Measurements from ENCODE around the gene ADAMTS17. TPM values are rescaled to one million over a fixed set of nuclear protein-coding genes. Genes with fewer than 3 reads are reported as not detected.

Gene ADAMTS17
- polyA plus RNA-seq, 12 donors: 1.6 to 17.4 (median 5.6) TPM; not detected in 1

- no peak for DNase-seq
Observed at GRCh38 chr15:100112061-100112420, 229.7 kb downstream of the ADAMTS17 start.

GRCh38 chr15:100111125-100112060 is 230.4 kb downstream of the ADAMTS17 start:
- DNase-seq: no peak

DNA sequence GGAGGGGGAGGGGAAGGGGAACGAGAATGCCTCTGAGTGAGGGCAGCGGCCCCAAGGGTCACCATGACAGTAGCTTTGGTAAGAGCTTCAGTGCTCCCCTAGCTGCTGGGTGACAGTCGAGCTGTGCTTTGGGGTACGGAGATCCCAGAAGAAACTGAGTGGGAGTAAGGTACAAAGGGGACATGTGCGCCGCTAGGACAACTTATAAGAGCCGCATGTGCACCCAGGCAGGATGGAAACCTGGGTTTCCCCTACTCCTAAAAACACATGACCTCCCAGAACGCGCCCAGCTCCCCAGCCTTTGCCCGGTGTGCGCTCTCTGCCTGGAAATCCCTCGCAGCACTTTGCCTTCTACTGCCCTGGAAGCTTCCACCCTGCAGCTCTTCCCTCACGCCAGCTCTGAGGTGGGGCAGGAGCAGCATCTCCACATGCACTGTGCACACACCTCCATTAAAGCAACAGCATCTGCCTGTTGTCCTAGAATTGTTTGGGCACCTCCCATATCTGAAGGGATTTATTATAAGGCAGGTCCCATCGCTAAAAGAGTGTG is 232.2 kb downstream of the ADAMTS17 start:
- DNase-seq: no peak

DNA sequence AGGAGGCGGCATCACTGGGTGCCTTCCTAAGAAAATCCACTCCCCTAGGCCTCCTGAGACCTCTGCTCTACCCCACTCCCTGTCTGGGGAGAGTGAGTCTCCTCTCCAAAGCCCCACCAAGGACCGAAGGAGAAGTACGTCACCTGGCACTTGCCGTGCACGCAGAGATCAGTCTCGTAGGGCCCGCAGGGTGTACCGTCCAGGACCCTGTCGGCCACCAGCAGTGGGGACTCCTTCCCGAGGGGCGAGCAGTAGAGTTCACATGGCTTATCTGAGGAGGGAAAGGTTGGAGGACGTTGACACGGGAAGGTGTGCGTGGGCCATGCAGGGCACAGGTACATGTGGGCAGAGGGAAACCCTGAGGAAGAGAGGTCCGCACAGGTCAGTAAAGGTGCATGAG is 232.9 kb downstream of the ADAMTS17 start:
- no peak for DNase-seq

DNA sequence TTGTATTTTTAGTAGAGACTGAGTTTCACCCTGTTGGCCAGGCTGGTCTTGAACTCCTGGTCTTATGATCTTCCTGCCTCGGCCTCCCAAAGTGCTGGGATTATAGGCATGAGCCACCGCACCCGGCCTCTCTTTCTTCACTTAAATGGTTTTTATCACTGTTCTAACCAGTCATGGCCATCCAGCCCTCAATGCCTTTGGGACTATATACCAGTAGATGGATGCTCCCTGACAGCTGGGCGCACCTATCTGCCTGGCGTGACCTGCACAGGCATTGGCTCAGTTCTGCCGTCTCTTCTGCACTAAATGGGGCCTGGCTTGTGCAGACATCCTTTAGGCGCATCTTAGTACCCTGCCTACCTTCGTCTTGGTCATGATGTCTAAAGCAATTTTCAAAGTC is 233.4 kb downstream of the ADAMTS17 start:
- DNase-seq: no peak

- no peak for DNase-seq
Observed at GRCh38 chr15:100107606-100108225, 234.1 kb downstream of the ADAMTS17 start.

DNA sequence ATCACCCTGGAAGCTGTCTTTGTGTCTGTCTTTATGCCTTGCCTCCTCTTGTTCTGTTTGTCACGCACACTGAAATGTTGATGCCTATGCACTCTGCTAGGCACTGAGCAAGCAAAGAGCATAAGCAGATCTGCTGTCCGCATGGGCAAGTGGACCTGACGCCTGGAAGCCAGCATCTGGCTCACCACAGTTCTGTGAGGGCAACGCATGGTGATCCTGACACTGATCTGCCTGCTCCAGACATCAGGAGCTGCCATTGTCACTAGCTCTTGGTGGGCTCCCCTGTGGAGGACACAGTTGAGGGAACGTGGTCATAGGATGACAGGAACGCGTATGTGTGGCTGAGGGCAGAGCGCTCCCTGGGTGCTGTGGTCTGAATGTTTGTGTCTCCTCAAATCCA is 234.6 kb downstream of the ADAMTS17 start:
- no peak for DNase-seq

GRCh38 chr15:100106732-100107131 is 235.0 kb downstream of the ADAMTS17 start:
- DNase-seq: no peak

GRCh38 chr15:100105101-100105500 is 236.7 kb downstream of the ADAMTS17 start:
- no peak for DNase-seq

- no peak for DNase-seq
Observed at GRCh38 chr15:100104245-100104644, 237.5 kb downstream of the ADAMTS17 start.

GRCh38 chr15:100103828-100104227 is 237.9 kb downstream of the ADAMTS17 start:
- DNase-seq: no peak

DNA sequence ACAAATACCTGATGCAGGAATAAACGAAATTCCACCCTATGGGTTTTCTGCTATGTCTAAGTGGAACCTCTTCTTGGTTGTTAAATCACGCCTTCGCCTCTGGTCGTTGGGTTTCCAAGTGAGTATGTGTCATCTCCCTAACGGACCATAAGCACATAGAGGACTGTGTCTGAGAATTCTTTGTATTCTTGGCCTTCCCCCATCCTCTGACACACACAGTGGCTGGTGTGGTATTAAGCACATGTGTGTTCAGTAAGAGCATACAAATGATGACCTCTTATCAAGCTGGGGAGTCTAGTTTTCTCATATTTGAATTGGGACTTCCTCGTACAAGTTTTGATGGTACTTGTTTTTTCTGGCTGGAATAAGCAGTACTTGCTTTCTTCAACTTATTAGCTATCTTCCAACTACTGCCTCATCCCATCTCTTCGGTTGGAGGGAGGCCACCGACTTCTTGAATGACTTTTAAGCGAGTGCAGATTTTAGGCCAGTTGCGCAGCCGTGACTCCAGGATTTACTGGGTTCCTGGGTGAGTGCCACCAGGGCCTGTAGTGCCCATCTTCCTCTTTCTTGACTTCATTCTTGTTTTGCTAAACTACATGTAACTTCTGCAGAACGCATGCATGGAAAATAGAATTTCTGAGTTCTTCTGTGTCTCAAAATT is 240.2 kb downstream of the ADAMTS17 start:
- DNase-seq: no peak

DNA sequence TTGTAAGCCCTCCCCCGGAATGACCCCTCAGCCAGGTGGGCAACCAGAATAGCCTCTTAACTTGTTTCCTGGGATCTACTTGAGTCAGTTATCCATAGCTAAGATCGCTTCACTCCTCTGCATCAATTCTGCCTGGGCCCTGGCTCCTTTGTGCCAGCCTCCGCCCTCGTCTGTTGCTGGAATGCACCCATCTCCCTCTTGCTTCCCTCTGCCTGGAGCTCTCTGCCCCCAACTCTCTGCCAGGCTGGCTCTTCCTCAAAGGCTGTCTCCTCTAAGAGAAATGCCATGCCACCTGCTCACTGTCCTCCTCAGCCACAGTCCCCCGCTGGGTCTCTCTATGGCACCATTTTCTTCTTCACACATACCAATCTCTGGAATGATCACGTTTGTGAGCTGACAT is 240.8 kb downstream of the ADAMTS17 start:
- DNase-seq: no peak

DNA sequence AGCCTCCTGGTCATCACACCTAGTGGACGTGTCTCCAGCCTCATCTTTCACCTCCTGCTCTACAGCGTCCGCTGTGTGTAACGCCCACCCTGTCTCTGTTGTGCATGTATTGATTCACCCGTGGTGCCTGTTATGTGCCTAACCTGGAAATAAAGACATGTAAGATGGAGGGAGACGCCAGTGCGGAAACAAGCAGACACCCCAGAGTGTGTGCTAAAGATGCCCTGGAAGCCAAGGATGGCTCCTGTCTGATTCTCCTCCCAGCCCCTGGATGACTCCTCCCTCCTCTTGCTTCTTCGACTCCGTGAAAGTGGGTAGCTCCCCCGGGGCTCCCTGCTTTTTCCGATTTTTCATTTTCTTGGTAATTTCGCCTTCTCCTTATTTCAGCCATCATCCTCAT is 241.8 kb downstream of the ADAMTS17 start:
- no peak for DNase-seq

DNA sequence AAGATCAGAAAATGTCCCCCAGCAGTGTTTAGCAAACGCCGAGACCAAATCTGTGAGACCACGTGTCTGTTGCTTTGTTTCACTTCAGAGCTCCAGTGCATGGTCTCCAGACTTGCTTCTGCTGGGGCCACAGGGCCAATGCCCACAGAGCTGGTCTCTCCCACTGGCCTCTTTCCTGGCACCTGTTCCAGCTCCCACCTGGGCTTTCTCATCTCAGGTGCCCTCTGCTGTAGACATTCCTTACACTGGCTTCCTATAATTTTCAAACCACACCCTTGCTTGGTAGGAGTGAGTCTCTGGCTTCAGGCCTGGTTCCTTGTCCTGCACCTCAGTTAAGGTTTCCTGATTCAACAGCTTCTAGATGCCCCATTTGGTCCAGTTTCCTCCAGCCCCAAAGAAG is 243.1 kb downstream of the ADAMTS17 start:
- DNase-seq: no peak

DNA sequence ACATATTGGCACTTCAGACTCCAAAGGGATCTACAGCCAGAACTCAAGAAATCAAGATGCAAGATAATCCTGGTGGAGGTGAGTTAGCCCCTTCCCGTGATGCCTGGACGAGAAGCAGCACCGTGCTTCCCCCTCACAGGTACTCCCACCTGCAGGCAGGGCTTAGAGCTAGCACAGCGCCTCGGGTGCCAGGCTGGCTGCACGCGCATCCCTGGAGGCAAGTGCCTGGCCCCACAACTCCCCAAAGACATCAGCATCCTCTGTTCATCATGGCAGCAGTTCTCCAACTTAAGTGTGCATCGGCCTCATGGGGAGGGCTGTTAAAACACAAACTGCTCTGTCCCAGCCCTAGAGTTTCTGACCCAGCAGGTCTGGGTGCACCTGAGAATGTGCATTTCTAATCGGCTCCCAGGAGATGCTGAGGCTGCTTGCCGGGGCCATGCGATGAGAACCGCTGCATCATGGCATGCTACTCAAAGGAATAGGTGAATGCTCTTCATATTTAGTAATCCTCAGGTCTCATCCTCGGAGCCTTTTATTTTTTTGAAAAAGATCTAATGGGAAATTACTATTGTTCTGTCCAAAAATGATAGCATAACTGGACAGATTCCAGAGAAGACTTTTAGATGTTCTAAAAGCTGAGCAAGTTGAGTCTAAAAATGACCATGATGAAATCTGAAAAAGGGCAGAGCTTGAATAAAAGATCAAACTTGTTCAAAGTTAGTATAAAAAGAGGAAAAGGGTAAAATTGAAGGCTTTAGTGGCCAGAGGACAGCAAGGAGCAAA is 244.2 kb downstream of the ADAMTS17 start:
- DNase-seq: no peak

DNA sequence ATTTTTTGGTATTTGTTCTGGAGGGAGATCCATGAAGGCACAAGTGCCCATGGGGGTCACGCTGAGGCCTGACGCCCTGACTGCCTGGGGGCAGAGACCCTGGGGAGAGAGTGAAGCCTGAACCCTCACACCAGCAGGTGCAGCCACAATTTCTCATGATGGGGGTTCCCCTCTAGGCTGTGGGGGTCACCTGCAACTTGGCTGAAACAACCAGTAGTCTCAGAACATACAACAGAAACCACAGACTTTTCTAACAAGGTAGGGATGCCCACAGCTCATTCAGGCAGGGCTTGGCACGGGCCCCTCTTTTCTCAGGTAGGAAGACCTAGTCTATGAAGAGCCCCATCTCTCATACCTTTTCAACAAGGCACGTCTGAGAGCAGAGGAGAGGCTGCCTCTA is 245.1 kb downstream of the ADAMTS17 start:
- no peak for DNase-seq

DNA sequence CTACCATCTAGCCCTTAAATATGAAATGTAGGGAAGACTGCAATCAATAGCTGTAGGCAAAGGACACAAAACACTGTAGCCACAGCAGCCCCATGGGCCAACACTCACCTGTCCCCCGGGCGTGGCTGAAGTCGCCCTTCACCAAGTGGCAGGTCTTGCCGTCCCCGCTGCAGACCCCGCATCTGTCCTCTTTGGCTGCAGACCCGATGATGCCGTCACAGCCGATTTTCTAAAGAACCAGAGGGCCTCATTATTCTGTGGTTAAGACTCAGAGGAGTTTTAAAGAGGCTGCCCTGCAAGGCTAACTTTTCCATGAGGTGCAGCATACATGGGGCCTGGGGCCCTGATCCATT is 245.6 kb downstream of the ADAMTS17 start:
- DNase-seq: no peak

GRCh38 chr15:100095541-100096247 is 246.1 kb downstream of the ADAMTS17 start:
- no peak for DNase-seq

- DNase-seq: no peak
Observed at GRCh38 chr15:100094127-100094510, 247.7 kb downstream of the ADAMTS17 start.
